GM23248 (cell line): ENCODE data around the gene CHMP6. TPM values are rescaled to one million over a fixed set of nuclear protein-coding genes. Genes with fewer than 3 reads are reported as not detected.

ENCODE experiments used
- DNase-seq: peaks from one replicate; pipeline ENCODE4 v3.0.0-alpha.2; 2015
- H2AFZ ChIP-seq: fragments of 200-600 bp; sonication (generic); 2 replicates; pipeline ENCODE4 v1.6.1; 2016; ENCODE audit warnings: antibody characterized with exemption
- H3F3A ChIP-seq: fragments of 200-600 bp; sonication (generic); 2 replicates; pipeline ENCODE4 v1.6.1; 2016; ENCODE audit warnings: mild to moderate bottlenecking, antibody characterized with exemption, mixed run types; ENCODE audit not compliant: insufficient read depth
- H3K27ac ChIP-seq: fragments of 200-600 bp; sonication (generic); 2 replicates; pipeline ENCODE4 v1.5.1; 2016; ENCODE audit warnings: mild to moderate bottlenecking
- H3K27me3 ChIP-seq: fragments of 200-600 bp; sonication (generic); replicated peaks from 2 replicates; pipeline ENCODE4 v1.6.1; 2016; ENCODE audit warnings: mild to moderate bottlenecking; ENCODE audit not compliant: insufficient read depth
- H3K36me3 ChIP-seq: fragments of 200-600 bp; sonication (generic); 2 replicates; pipeline ENCODE4 v1.6.1; 2016; ENCODE audit warnings: low read depth, mild to moderate bottlenecking
- H3K4me1 ChIP-seq: fragments of 200-600 bp; sonication (generic); 2 replicates; pipeline ENCODE4 v1.6.1; 2016; ENCODE audit warnings: mild to moderate bottlenecking; ENCODE audit not compliant: insufficient read depth
- H3K4me2 ChIP-seq: fragments of 200-600 bp; sonication (generic); one replicate; pipeline ENCODE4 v1.6.1; 2016; ENCODE audit warnings: mild to moderate bottlenecking; ENCODE audit not compliant: unreplicated experiment
- H3K4me3 ChIP-seq: fragments of 200-600 bp; sonication (generic); 2 replicates; pipeline ENCODE4 v1.5.1; 2016; ENCODE audit warnings: mild to moderate bottlenecking
- H3K79me2 ChIP-seq: fragments of 200-600 bp; sonication (generic); 2 replicates; pipeline ENCODE4 v1.6.1; 2016; ENCODE audit warnings: mild to moderate bottlenecking; ENCODE audit not compliant: insufficient read depth
- H3K9ac ChIP-seq: fragments of 200-600 bp; sonication (generic); 2 replicates; pipeline ENCODE4 v1.6.1; 2016; ENCODE audit warnings: mild to moderate bottlenecking
- H3K9me2 ChIP-seq: fragments of 200-600 bp; sonication (generic); 2 replicates; pipeline ENCODE4 v1.6.1; 2016; ENCODE audit warnings: mixed run types, mild to moderate bottlenecking, moderate library complexity; ENCODE audit not compliant: insufficient read depth
- H3K9me3 ChIP-seq: fragments of 200-600 bp; sonication (generic); one replicate; pipeline ENCODE4 v1.6.1; 2017; ENCODE audit warnings: low read depth
- H4K20me1 ChIP-seq: fragments of 200-600 bp; sonication (generic); 2 replicates; pipeline ENCODE4 v1.6.0; 2016; ENCODE audit not compliant: insufficient read depth
- EZH2 ChIP-seq: fragments of 200-600 bp; sonication (generic); IDR thresholded peaks from 2 replicates; pipeline ENCODE4 v1.6.1; 2018; ENCODE audit warnings: antibody characterized with exemption, mild to moderate bottlenecking; ENCODE audit not compliant: insufficient read depth, poor library complexity, severe bottlenecking
- EZH2phosphoT487 ChIP-seq: fragments of 200-600 bp; sonication (generic); IDR thresholded peaks from 2 replicates; pipeline ENCODE4 v1.6.1; 2018; ENCODE audit warnings: antibody characterized with exemption, moderate library complexity, mild to moderate bottlenecking, low read depth; ENCODE audit not compliant: insufficient read depth
- WGBS, 2 experiments: methylation state at CpG; one replicate each; pipeline ENCODE4 v1.1.6; 2015 to 2017; ENCODE audit warnings: low lambda C conversion rate in 2 of 2, low coverage in 1 of 2; ENCODE audit errors: missing lambda C conversion rate in 2 of 2; 5-methylcytosine and 5-hydroxymethylcytosine counted together
- in situ Hi-C: fragments of 300-500 bp; cut with MboI; formaldehyde crosslinking; loops from 2 replicates; pipeline ENCODE4 v1.15.0; 2020
- polyA plus RNA-seq: library from polyadenylated mRNA; unstranded; fragments of >200 nt; fragmentation: Nextera tagmentation; extraction: Ambion mirVana; gene quantifications from 2 replicates; pipeline ENCODE4 v1.2.1, GENCODE V29; 2016
- total RNA-seq: library from RNA; depleted of rRNA; stranded (reverse); fragments of >200 nt; shearing (Covaris generic); gene quantifications from 2 replicates; pipeline ENCODE4 v1.2.3, GENCODE V29; 2014

Gene CHMP6
- total and polyA plus RNA-seq, 2 experiments from 2014 or later = 14.1 to 34.0 TPM

DNA sequence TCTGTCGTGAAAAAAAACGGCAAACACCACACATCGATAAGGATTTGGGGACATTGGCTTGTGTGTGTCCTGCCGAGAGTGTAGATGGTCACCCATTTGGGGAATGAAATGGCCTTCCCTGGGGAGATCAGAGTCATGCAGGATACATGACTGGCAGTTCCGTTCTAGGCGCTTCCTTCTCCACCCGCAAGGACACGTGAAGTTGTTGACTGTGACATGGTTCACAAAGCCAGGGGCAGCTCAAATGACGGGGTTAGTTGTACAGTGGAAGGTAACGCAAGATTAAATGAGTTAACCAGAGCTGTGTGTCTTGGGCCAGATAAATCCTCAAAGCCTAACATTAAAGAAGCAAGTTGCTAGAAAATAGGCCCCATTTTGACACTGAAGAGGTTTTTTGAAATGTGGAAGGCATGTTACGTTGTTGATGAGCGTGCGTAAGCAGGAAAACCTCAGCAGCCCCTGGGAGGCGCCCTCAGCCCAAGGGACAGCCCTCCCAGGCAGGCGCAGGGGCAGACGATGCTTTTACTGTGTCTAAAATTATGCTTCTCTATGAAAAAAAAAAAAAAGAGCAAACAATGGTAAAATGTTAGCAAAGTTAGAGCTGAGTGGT, 35.9 kb upstream of the CHMP6 start:
- no peaks in the 10 kb centered on the region for H3K79me2 ChIP-seq
- in situ Hi-C loops = no loop called here
- no peak for DNase-seq
- no peaks in the 10 kb centered on the region for H3K27me3 ChIP-seq
- no peak overlapping the region for H3K4me3 ChIP-seq
- H3K9me3 ChIP-seq = no peaks in the 10 kb centered on the region
- TF ChIP-seq EZH2phosphoT487 (no peak), EZH2 (no peak)
- no peak overlapping the region for H3K4me2 ChIP-seq
- 98% methylated on average over 16 of the region's 16 CpGs for WGBS, 2 experiments
- no peaks in the 10 kb centered on the region for H3K36me3 ChIP-seq
- H3F3A ChIP-seq = no peaks in the 10 kb centered on the region
- no peak overlapping the region for H3K27ac ChIP-seq
- H3K4me1 ChIP-seq = peaks cover 12% of the 10 kb centered on the region
- no peak overlapping the region for H3K9ac ChIP-seq
- no peaks in the 10 kb centered on the region for H4K20me1 ChIP-seq
- no peak overlapping the region for H2AFZ ChIP-seq
- H3K9me2 ChIP-seq = no peaks in the 10 kb centered on the region

DNA sequence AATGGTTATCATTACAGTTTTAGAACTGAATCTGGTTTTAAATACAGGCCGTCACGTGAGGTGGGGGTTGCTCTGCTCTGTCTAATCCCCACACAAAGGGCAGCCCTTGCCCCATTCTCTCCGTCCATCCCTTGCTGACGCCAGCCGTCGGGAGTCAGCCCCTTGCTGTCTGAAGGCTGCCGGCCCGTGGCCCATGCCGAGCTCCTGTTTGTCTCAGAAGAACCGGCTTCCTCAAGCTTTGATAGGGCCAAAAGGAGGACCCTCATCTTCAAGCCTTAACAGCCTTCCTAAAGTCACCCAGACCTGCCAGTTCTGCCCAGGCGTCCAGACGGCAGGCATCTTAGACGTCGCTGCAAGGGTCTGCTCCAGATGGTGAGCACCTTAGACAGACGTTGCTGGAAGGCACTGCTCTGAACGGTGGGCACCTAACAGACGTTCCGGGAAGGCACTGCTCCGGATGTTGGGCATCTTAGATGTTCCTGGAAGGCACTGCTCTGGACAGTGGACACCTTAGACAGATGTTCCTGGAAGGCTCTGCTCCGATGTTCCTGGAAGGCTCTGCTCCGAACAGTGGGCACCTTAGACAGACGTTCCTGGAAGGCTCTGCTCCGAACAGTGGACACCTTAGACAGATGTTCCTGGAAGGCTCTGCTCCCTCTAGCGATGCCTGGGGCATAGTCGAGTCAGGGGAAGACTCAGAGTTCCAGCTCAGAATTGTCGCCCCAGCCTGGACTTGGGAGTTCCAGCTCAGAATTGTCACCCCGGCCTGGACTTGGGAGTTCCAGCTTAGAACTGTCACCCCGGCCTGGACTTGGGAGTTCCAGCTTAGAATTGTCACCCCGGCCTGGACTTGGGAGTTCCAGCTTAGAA, 35.1 kb upstream of the CHMP6 start:
- H3K9me2 ChIP-seq = no peaks in the 10 kb centered on the region
- H3K4me2 ChIP-seq = no peak overlapping the region
- no peak overlapping the region for H3K27ac ChIP-seq
- H2AFZ ChIP-seq = no peak overlapping the region
- H4K20me1 ChIP-seq = no peaks in the 10 kb centered on the region
- no peak overlapping the region for H3K9ac ChIP-seq
- H3K27me3 ChIP-seq = no peaks in the 10 kb centered on the region
- H3K36me3 ChIP-seq = no peaks in the 10 kb centered on the region
- WGBS, 2 experiments = 93 to 96% methylated on average over 27 of the region's 29 CpGs
- TF ChIP-seq EZH2phosphoT487 (no peak), EZH2 (no peak)
- H3K4me1 ChIP-seq = peaks cover 12% of the 10 kb centered on the region
- H3K79me2 ChIP-seq = no peaks in the 10 kb centered on the region
- in situ Hi-C loops = no loop called here
- no peaks in the 10 kb centered on the region for H3F3A ChIP-seq
- no peak for DNase-seq
- no peaks in the 10 kb centered on the region for H3K9me3 ChIP-seq
- H3K4me3 ChIP-seq = no peak overlapping the region

DNA sequence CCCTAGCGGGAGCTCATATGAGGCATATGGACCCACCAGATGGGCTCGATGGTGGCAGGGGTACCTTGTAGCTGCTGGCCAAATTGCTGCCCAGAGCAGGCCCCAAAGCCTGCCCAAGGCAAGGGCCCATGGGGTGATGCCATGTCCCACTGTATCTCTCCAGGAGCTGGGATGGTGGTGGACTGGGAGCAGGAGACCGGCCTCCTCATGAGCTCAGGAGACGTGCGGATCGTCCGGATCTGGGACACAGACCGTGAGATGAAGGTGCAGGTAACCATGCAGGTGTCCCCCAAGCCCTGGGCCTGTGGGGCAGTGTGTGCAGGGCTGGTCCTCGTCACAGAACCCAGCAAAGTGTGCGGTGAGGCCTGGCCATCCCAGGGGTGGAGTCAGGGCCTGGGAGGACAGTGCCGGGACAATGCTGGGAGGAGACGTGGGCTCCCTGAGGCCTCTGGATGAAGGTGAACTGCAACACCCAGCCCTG, 34.1 kb upstream of the CHMP6 start:
- H3K27me3 ChIP-seq = no peaks in the 10 kb centered on the region
- WGBS, 2 experiments = 93 to 97% methylated on average over 10 to 12 of the region's 12 CpGs
- no peaks in the 10 kb centered on the region for H3F3A ChIP-seq
- H3K4me3 ChIP-seq = no peak overlapping the region
- H2AFZ ChIP-seq = no peak overlapping the region
- H3K9me2 ChIP-seq = no peaks in the 10 kb centered on the region
- TF ChIP-seq EZH2phosphoT487 = no peak
- TF ChIP-seq EZH2 = no peak
- H3K9ac ChIP-seq = no peak overlapping the region
- H3K9me3 ChIP-seq = no peaks in the 10 kb centered on the region
- no peaks in the 10 kb centered on the region for H3K79me2 ChIP-seq
- H3K27ac ChIP-seq = no peak overlapping the region
- in situ Hi-C loops = no loop called here
- no peaks in the 10 kb centered on the region for H4K20me1 ChIP-seq
- peaks cover 12% of the 10 kb centered on the region for H3K4me1 ChIP-seq
- DNase-seq = no peak
- no peaks in the 10 kb centered on the region for H3K36me3 ChIP-seq
- H3K4me2 ChIP-seq = no peak overlapping the region

DNA sequence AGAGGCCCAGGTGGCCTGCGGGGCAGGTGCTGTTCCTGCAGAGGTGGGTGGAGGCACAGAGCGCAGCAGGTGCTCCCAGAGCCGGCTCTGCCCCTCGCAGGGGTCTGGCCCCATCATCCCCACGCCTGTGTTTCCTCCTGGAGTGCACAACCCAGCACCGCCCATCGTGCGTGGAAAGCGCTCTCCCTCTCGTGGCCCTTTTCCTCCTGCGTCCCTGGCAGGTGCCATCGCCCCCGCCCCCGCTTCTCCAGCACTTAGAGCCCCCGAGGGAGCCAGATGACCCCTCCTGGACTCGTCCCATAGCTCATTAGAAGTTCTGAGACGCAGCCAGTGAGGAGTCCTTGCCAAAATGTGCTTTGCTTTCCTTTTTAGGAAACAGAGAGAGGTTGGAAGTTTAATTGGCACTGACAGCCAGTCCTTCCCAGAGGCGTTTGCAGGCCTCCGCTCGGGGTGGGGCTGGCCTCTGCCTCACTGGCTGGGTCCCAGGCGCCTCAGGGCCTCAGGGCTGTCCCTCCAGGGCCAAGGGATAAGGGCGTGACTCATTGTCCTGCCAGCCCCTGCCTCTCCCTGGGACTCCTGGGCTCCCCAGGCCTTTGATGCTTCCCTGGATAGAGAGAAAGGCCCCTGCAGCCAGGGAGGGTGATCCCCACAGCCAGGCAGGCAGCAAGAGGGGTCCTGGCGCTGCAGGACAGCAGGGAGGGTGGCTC, 32.2 kb upstream of the CHMP6 start:
- peak overlapping the region; percentile 20; the same call in 1 of the 2 replicates for H3K9ac ChIP-seq
- no peaks in the 10 kb centered on the region for H3K36me3 ChIP-seq
- no peak overlapping the region for H2AFZ ChIP-seq
- in situ Hi-C loops = no loop called here
- H3K27ac ChIP-seq = no peak overlapping the region
- H3K9me2 ChIP-seq = no peaks in the 10 kb centered on the region
- H3K4me2 ChIP-seq = no peak overlapping the region
- H3K9me3 ChIP-seq = no peaks in the 10 kb centered on the region
- H4K20me1 ChIP-seq = no peaks in the 10 kb centered on the region
- peaks cover 12% of the 10 kb centered on the region for H3K4me1 ChIP-seq
- no peaks in the 10 kb centered on the region for H3K27me3 ChIP-seq
- DNase-seq = peak; percentile 83
- TF ChIP-seq EZH2phosphoT487 (no peak), EZH2 (no peak)
- no peak overlapping the region for H3K4me3 ChIP-seq
- no peaks in the 10 kb centered on the region for H3K79me2 ChIP-seq
- WGBS, 2 experiments = 11 to 17% methylated on average over 22 to 23 of the region's 23 CpGs
- H3F3A ChIP-seq = no peaks in the 10 kb centered on the region
